ENCODE results near the gene ARMH4. TPM values are rescaled to one million over a fixed set of nuclear protein-coding genes. Genes with fewer than 3 reads are reported as not detected.

Gene ARMH4
- total RNA-seq, 2 donors from 2014 or later: 17.3 to 30.7 TPM

- H3K36me3 Mint-ChIP-seq (ENCODE audit: low read depth): peaks cover 6% of the 10 kb centered on the region
- DNase-seq: no peak
Observed at GRCh38 chr14:58061581-58061980, 90.4 kb downstream of the ARMH4 start.

GRCh38 chr14:58060898-58061297 is 91.1 kb downstream of the ARMH4 start:
- peak; percentile 68 for DNase-seq
- H3K4me3 ChIP-seq (ENCODE audit: low read length): no peak overlapping the region
- H3K27ac ChIP-seq (ENCODE audit: low read depth, low read length): no peak overlapping the region
- no peak overlapping the region for H3K9ac ChIP-seq (ENCODE audit: extremely low read depth, low read length, poor library complexity, severe bottlenecking)
- H3K4me1 ChIP-seq (ENCODE audit: control insufficient read depth, insufficient read depth, low read length): peaks cover 16% of the 10 kb centered on the region
- 67 to 69% methylated on average over 4 of the region's 4 CpGs for WGBS, 2 experiments (ENCODE audit: insufficient coverage in 1 of 2, insufficient read length in 1 of 2)
- H3K4me3 Mint-ChIP-seq: no peak overlapping the region
- peaks cover 22% of the 10 kb centered on the region for H3K4me1 Mint-ChIP-seq
- H3K27me3 ChIP-seq (ENCODE audit: control insufficient read depth, insufficient read depth, low read length, poor library complexity, severe bottlenecking): no peaks in the 10 kb centered on the region
- no peak for TF ChIP-seq CTCF (conservative IDR thresholded peaks at IDR 0.05)
- no peaks in the 10 kb centered on the region for H3K9me3 Mint-ChIP-seq
- H3K27me3 Mint-ChIP-seq (ENCODE audit: insufficient read depth): no peaks in the 10 kb centered on the region
- no peak overlapping the region for H3K27ac Mint-ChIP-seq
- no peaks in the 10 kb centered on the region for H3K36me3 ChIP-seq (ENCODE audit: control insufficient read depth, insufficient read depth, low read length)
- H3K9me3 ChIP-seq (ENCODE audit: control insufficient read depth, low read length): no peaks in the 10 kb centered on the region
- H3K36me3 Mint-ChIP-seq (ENCODE audit: low read depth): peaks cover 2% of the 10 kb centered on the region

More at GRCh38 chr14:58061581-58061980, 90.4 kb downstream of the ARMH4 start:
- WGBS, 2 experiments (ENCODE audit: insufficient coverage in 1 of 2, insufficient read length in 1 of 2): 89 to 94% methylated on average over 2 to 4 of the region's 4 CpGs
- no peak for TF ChIP-seq CTCF (conservative IDR thresholded peaks at IDR 0.05)
- Histone ChIP-seq H3K9me3 (ENCODE audit: control insufficient read depth, low read length) (no peaks in the 10 kb centered on the region), H3K27ac (ENCODE audit: low read depth, low read length) (no peak overlapping the region), H3K27me3 (ENCODE audit: control insufficient read depth, insufficient read depth, low read length, poor library complexity, severe bottlenecking) (no peaks in the 10 kb centered on the region), H3K36me3 (ENCODE audit: control insufficient read depth, insufficient read depth, low read length) (no peaks in the 10 kb centered on the region), H3K4me1 (ENCODE audit: control insufficient read depth, insufficient read depth, low read length) (peaks cover 16% of the 10 kb centered on the region), H3K4me3 (ENCODE audit: low read length) (no peak overlapping the region), H3K9ac (ENCODE audit: extremely low read depth, low read length, poor library complexity, severe bottlenecking) (no peak overlapping the region)
- Mint-ChIP-seq H3K4me3 (no peak overlapping the region), H3K9me3 (no peaks in the 10 kb centered on the region), H3K27me3 (ENCODE audit: insufficient read depth) (no peaks in the 10 kb centered on the region), H3K27ac (no peak overlapping the region), H3K4me1 (peaks cover 22% of the 10 kb centered on the region)

- 78% methylated on average over 2 of the region's 3 CpGs; no CpG with 5 or more reads in 1 of the 2 experiments for WGBS, 2 experiments (ENCODE audit: insufficient coverage in 1 of 2, insufficient read length in 1 of 2)
- Histone ChIP-seq H3K9ac (ENCODE audit: extremely low read depth, low read length, poor library complexity, severe bottlenecking) (no peak overlapping the region), H3K9me3 (ENCODE audit: control insufficient read depth, low read length) (no peaks in the 10 kb centered on the region), H3K4me3 (ENCODE audit: low read length) (no peak overlapping the region), H3K27me3 (ENCODE audit: control insufficient read depth, insufficient read depth, low read length, poor library complexity, severe bottlenecking) (no peaks in the 10 kb centered on the region), H3K36me3 (ENCODE audit: control insufficient read depth, insufficient read depth, low read length) (no peaks in the 10 kb centered on the region), H3K27ac (ENCODE audit: low read depth, low read length) (no peak overlapping the region), H3K4me1 (ENCODE audit: control insufficient read depth, insufficient read depth, low read length) (peaks cover 16% of the 10 kb centered on the region)
- TF ChIP-seq CTCF (conservative IDR thresholded peaks at IDR 0.05): no peak
- Mint-ChIP-seq H3K9me3 (no peaks in the 10 kb centered on the region), H3K4me1 (peaks cover 22% of the 10 kb centered on the region), H3K27me3 (ENCODE audit: insufficient read depth) (no peaks in the 10 kb centered on the region), H3K36me3 (ENCODE audit: low read depth) (peaks cover 2% of the 10 kb centered on the region), H3K27ac (no peak overlapping the region), H3K4me3 (no peak overlapping the region)
- DNase-seq: no peak
Observed at GRCh38 chr14:58060077-58060476, 91.9 kb downstream of the ARMH4 start.
